Brain microvascular endothelial cell (primary cell): ENCODE data around the gene RASA4.
"Not testable (repeated sequence)": the region's sequence is repeated elsewhere in the genome, so short reads cannot be mapped to it uniquely, and the experiment has no call there.

Experiments used
- DNase-seq: peaks from one replicate; pipeline ENCODE4 v3.0.0-alpha.2; 2020
- H3K27ac ChIP-seq: fragments of 250-450 bp; sonication (Bioruptor Pico); 2 replicates; pipeline ENCODE4 v1.5.1; 2020; ENCODE audit warnings: mild to moderate bottlenecking, moderate library complexity
- H3K27me3 ChIP-seq: fragments of 250-450 bp; sonication (Bioruptor Pico); replicated peaks from 2 replicates; pipeline ENCODE4 v1.5.1; 2020; ENCODE audit warnings: mild to moderate bottlenecking
- H3K36me3 ChIP-seq: fragments of 250-450 bp; sonication (Bioruptor Pico); replicated peaks from 2 replicates; pipeline ENCODE4 v1.5.1; 2020; ENCODE audit warnings: mild to moderate bottlenecking
- H3K4me3 ChIP-seq: 2 replicates; pipeline ENCODE4 v1.5.1; 2011; ENCODE audit warnings: low read depth, mild to moderate bottlenecking, control low read depth, low read length, moderate library complexity
- in situ Hi-C: cut with HindIII; loops from 2 replicates; pipeline ENCODE4 v1.10.0; 2017; ENCODE audit warnings: low sequenced_read_pairs, low pct_ligation_motif_present

Gene RASA4

DNA sequence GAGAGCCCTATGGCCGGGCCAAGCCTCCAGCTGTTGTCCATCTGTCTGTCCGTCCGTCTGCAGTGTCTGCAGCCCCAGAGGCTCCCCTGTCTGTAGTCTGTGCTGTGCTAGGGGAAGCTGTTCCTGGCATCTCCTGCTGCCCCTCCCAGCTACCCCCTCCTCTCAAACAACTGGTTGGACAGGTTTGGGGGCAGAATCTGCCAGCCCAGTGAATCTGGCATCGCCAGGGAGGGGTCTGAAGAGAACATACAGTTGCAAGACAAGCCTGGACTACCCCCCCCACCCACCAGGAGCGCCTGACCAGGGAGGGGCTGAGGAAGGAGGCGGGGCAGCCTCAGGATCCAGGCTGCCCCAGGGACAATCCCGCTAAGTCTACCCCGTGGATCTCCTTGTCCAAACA, 73.0 kb downstream of the RASA4 start, which contains the start of gene UPK3BL2:
TSS of gene UPK3BL2 (minus strand) at position 101 of the 400 bp plus-strand sequence. CDS start at position 41, 60 bp downstream.
- H3K27ac ChIP-seq, H3K36me3 ChIP-seq, H3K4me3 ChIP-seq, DNase-seq, H3K27me3 ChIP-seq, in situ Hi-C loops: not testable (repeated sequence)

DNA sequence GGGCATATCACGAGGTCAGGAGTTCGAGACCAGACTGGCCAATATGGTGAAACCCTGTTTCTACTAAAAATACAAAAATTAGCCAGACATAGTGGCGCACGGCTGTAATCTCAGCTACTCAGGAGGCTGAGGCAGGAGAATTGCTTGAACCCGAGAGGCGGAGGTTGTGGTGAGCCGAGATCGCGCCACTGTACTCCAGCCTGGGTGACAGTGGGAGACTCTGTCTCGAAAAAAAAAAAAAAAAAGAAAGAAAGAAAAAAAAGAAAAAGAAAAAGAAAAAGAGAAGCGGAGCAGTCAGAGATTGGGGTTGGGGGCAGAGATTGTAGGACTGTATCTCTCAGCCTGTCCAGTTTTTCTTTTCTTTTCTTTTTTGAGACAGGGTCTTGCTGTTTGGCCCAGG, 73.8 kb downstream of the RASA4 start:
- H3K36me3 ChIP-seq, DNase-seq, H3K27me3 ChIP-seq, H3K27ac ChIP-seq, in situ Hi-C loops, H3K4me3 ChIP-seq: not testable (repeated sequence)

DNA sequence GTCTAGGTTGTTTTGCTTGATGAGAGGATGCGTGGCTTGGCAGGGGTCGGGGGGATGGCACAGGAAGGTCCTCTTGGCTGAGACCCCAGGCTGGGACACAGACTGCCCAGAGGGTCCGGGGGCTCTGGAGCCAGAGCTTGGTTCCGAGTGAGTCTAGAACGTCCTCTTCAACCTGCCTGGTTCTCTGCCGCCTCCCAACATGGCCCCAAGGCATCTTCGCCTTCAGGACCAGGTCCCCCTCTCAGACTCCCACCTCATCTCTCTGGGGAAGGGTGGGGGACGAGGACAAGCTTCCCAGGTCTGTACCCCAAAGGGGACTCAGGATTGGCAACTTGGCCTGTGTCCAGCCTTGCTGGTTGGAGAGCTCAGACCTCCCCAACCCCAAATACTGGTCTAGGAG, 74.5 kb downstream of the RASA4 start:
- DNase-seq, H3K27ac ChIP-seq, H3K36me3 ChIP-seq, H3K4me3 ChIP-seq, H3K27me3 ChIP-seq, in situ Hi-C loops: not testable (repeated sequence)

GRCh38 chr7:102540604-102541003, 76.0 kb downstream of the RASA4 start:
- in situ Hi-C loops, H3K27ac ChIP-seq, DNase-seq, H3K4me3 ChIP-seq, H3K36me3 ChIP-seq, H3K27me3 ChIP-seq: not testable (repeated sequence)

GRCh38 chr7:102535062-102535615, 81.4 kb downstream of the RASA4 start:
- H3K36me3 ChIP-seq, in situ Hi-C loops, H3K27me3 ChIP-seq, H3K4me3 ChIP-seq, DNase-seq, H3K27ac ChIP-seq: not testable (repeated sequence)

- H3K4me3 ChIP-seq, in situ Hi-C loops, H3K27me3 ChIP-seq, H3K27ac ChIP-seq, DNase-seq, H3K36me3 ChIP-seq: not testable (repeated sequence)
Measured at GRCh38 chr7:102532127-102532526, 84.4 kb downstream of the RASA4 start.

GRCh38 chr7:102531583-102531982, 85.0 kb downstream of the RASA4 start:
- H3K36me3 ChIP-seq, in situ Hi-C loops, H3K27ac ChIP-seq, H3K27me3 ChIP-seq, DNase-seq, H3K4me3 ChIP-seq: not testable (repeated sequence)

DNA sequence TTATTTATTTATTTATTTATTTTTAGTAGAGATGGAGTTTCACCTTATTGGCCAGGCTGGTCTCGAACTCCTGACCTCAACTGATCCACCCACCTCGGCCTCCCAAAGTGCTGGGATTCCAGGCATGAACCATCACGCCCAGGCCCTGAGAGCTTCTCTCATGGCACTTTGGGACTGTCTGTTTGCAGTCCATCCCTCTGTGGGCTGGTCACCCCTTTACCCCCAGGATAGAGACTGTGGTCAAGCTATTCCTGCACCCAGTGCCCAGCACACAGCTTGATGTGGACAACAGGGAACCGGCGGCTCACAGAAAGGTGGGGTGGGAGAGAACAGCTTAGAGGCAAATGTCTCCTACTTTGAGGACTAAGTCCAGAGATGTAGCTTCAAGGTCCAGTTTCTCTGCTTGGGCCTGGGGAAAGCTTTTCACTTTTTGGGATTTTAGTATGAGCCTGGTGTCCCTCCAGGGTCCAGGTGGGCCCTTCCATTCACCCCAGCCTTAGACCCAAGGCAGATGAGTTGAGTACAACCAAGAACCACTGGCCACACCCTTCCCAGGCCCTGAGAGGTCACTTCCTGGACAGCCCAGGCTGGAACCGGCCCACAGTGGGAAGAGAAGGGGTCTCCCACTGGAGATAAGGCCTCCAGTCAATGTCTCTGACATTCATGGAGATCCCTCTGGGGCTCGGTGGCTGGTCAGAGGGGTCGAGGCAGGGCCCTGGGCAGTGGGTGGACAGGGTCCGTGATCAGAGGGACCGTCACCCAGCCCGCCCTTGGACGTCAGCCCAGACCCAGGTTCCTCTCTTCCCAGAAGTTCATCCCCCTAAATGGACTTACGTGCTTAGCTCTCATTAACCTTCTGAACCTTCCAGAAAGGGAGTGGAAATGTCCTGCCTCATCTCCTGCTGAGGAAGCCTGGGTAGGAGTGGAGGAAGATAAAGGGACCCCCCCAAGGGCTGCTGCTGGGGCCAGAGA, 88.4 kb downstream of the RASA4 start:
- DNase-seq, in situ Hi-C loops, H3K4me3 ChIP-seq: not testable (repeated sequence)

DNA sequence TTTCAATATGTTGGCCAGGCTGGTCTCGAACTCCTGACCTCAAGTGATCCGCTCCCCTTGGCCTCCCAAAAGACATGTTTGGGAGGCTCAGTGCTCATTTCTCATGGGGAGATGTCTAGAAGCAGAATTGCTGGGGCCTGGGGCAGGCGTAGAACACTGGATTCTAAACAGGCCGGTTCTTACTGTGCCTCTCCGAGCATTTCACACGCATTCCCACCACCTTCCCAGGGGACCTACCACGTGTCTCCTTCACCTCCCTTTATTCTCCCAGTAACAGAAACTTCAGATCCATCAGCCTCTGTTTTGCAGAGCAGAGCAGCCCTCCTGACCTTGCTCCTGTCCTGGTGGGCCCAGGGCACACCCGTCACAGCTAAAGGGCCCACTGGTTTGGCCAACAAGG, 89.4 kb downstream of the RASA4 start:
- in situ Hi-C loops, H3K36me3 ChIP-seq: not testable (repeated sequence)

More for the DNA sequence above, 88.4 kb downstream of the RASA4 start:
- not testable (repeated sequence) for H3K27me3 ChIP-seq, H3K27ac ChIP-seq, H3K36me3 ChIP-seq

DNA sequence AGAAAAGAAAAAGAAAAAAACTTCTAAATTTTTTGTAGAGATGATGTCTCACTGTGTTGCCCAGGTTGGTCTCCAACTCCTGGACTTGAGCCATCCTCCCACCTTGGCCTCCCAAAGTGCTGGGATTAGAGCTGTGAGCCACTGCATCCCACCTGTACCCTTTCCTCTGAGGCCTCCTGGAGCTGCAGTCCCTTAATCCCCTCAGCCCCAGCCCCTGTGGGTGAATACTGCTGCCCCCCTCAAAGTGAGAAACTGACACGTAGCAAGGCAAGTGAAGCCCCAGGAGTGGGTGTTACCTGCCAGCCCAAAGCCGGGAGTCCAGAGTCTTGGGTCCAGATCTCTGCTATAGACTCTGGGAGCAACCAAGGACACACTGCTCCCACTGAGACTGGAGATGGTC, 91.8 kb downstream of the RASA4 start:
- H3K36me3 ChIP-seq, H3K4me3 ChIP-seq, DNase-seq, H3K27ac ChIP-seq, H3K27me3 ChIP-seq, in situ Hi-C loops: not testable (repeated sequence)

More for the DNA sequence above, 89.4 kb downstream of the RASA4 start:
- not testable (repeated sequence) for H3K27me3 ChIP-seq, H3K27ac ChIP-seq, DNase-seq, H3K4me3 ChIP-seq
